Skeletal muscle tissue (tissue), 4 donors: ENCODE data around the gene ZNF80. TPM values are rescaled to one million over a fixed set of nuclear protein-coding genes. Genes with fewer than 3 reads are reported as not detected.
"Not testable (repeated sequence)": the region's sequence is repeated elsewhere in the genome, so short reads cannot be mapped to it uniquely, and the experiment has no call there.

Experiments
- H3K27ac ChIP-seq: one replicate; pipeline ENCODE4 v1.7.0; 2013; ENCODE audit warnings: mild to moderate bottlenecking, low read depth, low read length, inconsistent platforms
- H3K27me3 ChIP-seq, 3 donors: one replicate each; pipeline ENCODE4 v1.7.0; 2013; ENCODE audit warnings: low read length in 3 of 3; ENCODE audit not compliant: control insufficient read depth in 3 of 3, insufficient read depth in 3 of 3
- H3K36me3 ChIP-seq, 3 donors: one replicate each; pipeline ENCODE4 v1.7.0; 2013; ENCODE audit warnings: low read length in 3 of 3; ENCODE audit not compliant: control insufficient read depth in 3 of 3, insufficient read depth in 3 of 3
- H3K4me1 ChIP-seq, 3 donors: one replicate each; pipeline ENCODE4 v1.7.0; 2013; ENCODE audit warnings: low read length in 3 of 3, mild to moderate bottlenecking in 3 of 3; ENCODE audit not compliant: control insufficient read depth in 3 of 3, insufficient read depth in 3 of 3
- H3K4me3 ChIP-seq, 3 donors: one replicate each; pipeline ENCODE4 v1.7.0; 2013; ENCODE audit warnings: low read length in 3 of 3
- H3K9ac ChIP-seq, 3 donors: one replicate each; pipeline ENCODE4 v1.7.0; 2013; ENCODE audit warnings: low read length in 3 of 3, mild to moderate bottlenecking in 3 of 3, moderate library complexity in 2 of 3, low read depth in 1 of 3
- H3K9me3 ChIP-seq, 3 donors: one replicate each; pipeline ENCODE4 v1.7.0; 2013; ENCODE audit warnings: low read length in 3 of 3; ENCODE audit not compliant: control insufficient read depth in 3 of 3
- total RNA-seq: library from RNA; depleted of rRNA; stranded (reverse); fragments of >200 nt; gene quantifications from one replicate; pipeline ENCODE4 v1.2.3, GENCODE V29; 2014
- donor health status: Osteomylitis.

Gene ZNF80
- not detected for total RNA-seq

DNA sequence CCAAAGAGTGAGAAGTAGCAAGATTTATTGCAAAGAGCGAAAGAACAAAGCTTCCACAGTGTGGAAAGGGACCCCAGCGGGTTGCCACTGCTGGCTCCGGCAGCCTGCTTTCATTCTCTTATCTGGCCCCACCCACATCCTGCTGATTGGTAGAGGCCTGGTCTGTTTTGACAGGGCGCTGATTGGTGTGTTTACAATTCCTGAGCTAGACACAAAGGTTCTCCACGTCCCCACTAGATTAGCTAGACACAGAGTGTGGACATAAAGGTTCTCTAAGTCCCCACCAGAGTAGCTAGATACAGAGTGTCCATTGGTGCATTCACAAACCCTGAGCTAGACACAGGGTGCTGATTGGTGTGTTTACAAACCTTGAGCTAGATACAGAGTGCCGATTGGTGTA, at the start of gene ZNF80:
TSS of gene ZNF80 (minus strand) at position 101 of the 400 bp plus-strand sequence. CDS start 504 bp downstream, outside the sequence.
- H3K4me3 ChIP-seq, H3K36me3 ChIP-seq, H3K27ac ChIP-seq, H3K9ac ChIP-seq, H3K27me3 ChIP-seq, H3K4me1 ChIP-seq, H3K9me3 ChIP-seq: not testable (repeated sequence)

DNA sequence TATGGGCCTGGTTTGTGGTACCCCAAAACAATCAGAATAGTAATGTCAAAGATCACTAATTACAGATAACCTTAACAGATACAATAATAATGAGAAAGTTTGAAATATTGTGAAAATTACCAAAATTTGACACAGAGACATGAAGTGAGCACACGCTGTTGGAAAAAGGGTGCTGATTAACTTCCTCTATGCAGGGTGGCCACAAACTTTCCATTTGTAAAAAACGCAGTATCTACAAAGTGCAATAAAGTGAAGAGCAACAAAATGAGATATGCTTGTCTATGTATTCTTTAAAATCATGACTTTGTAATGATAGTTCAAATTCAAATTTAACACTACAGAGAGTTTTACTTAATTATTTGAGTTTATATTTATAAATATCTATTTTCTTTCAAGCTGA, 48.9 kb upstream of the ZNF80 start:
- H3K9ac ChIP-seq = no peak overlapping the region
- H3K9me3 ChIP-seq = no peaks in the 10 kb centered on the region
- H3K36me3 ChIP-seq = no peaks in the 10 kb centered on the region
- no peak overlapping the region for H3K27ac ChIP-seq
- no peaks in the 10 kb centered on the region for H3K27me3 ChIP-seq
- no peak overlapping the region for H3K4me3 ChIP-seq
- H3K4me1 ChIP-seq = no peaks in the 10 kb centered on the region

GRCh38 chr3:114285648-114286230, 48.4 kb upstream of the ZNF80 start:
- H3K9me3 ChIP-seq = no peaks in the 10 kb centered on the region
- no peak overlapping the region for H3K4me3 ChIP-seq
- H3K4me1 ChIP-seq = no peaks in the 10 kb centered on the region
- no peak overlapping the region for H3K9ac ChIP-seq
- no peaks in the 10 kb centered on the region for H3K27me3 ChIP-seq
- H3K27ac ChIP-seq = no peak overlapping the region
- no peaks in the 10 kb centered on the region for H3K36me3 ChIP-seq

DNA sequence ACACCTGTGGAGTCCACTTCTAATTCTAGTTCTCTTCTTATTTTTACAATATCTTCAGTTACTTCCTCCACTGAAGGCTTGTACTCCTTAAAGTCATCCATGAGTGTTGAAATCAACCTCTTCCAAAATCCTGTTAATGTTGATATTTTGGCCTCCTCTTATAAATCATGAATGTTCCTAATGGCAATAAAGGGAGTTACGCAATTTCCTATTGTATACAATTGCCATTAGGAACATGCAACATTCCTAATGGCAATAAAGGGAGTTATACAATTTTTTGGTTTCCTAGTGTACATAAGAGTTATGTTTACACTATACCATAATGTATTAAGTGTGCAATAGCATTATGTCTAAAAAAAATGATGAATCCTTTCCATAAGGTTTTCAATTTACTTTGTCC, 47.3 kb upstream of the ZNF80 start:
- no peaks in the 10 kb centered on the region for H3K4me1 ChIP-seq

GRCh38 chr3:114276856-114277255, 39.5 kb upstream of the ZNF80 start:
- H3K4me3 ChIP-seq, H3K27me3 ChIP-seq, H3K9me3 ChIP-seq, H3K9ac ChIP-seq, H3K27ac ChIP-seq, H3K4me1 ChIP-seq, H3K36me3 ChIP-seq: not testable (repeated sequence)

More for the DNA sequence above, 47.3 kb upstream of the ZNF80 start:
- H3K36me3 ChIP-seq = no peaks in the 10 kb centered on the region
- no peaks in the 10 kb centered on the region for H3K9me3 ChIP-seq
- H3K27me3 ChIP-seq = no peaks in the 10 kb centered on the region
- H3K27ac ChIP-seq = no peak overlapping the region
- no peak overlapping the region for H3K4me3 ChIP-seq
- H3K9ac ChIP-seq = no peak overlapping the region

DNA sequence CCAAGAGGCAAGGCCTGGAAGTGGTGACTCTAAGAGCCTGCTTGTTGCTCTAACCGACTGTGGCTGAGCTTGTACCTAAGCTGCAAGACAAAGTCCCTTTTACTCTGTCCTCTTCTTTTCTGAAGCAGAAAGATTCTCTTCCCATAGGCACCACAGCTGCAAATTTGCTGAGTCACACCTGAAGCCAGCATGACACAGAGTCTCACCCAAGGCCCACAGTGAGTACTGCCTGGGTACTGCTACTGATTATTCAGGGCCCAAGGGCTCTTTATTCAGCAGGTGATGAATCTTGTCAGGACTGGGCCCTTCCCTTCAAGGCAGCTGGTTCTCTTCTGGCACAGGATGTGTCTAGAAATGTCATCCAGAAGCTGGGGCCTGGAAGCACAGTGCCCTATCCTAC, 37.6 kb upstream of the ZNF80 start:
- Histone ChIP-seq H3K9ac (no peak overlapping the region), H3K4me3 (no peak overlapping the region), H3K4me1 (no peaks in the 10 kb centered on the region), H3K27ac (no peak overlapping the region), H3K9me3 (peaks cover 0 to 3% (median 0%) of the 10 kb centered on the region in 3 donors), H3K27me3 (no peaks in the 10 kb centered on the region), H3K36me3 (no peaks in the 10 kb centered on the region)

DNA sequence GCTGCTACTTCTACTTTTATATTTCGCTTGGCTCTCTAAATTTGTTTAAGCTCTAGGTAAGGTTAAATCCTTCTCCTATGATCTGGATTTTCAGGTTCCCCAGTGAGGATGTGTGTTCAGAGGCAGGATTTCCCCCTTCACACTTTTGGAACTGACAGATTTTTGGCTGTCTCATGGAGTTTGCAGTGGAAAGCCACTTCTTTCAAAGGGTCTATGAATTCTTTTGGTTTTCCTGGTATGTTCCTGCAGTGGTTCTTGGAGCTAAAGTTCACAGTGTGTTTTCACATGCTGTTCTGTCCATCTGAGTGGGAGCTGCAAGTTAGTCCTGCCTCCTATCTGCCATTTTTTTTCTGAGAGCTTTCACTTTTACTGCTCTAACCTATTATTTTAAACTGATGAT, 34.9 kb upstream of the ZNF80 start:
- Histone ChIP-seq H3K9me3 (peaks cover 0 to 3% (median 0%) of the 10 kb centered on the region in 3 donors), H3K4me3 (no peak overlapping the region), H3K4me1 (no peaks in the 10 kb centered on the region), H3K9ac (no peak overlapping the region), H3K27ac (no peak overlapping the region), H3K36me3 (no peaks in the 10 kb centered on the region), H3K27me3 (no peaks in the 10 kb centered on the region)

- Histone ChIP-seq H3K27ac (no peak overlapping the region), H3K4me1 (no peaks in the 10 kb centered on the region), H3K4me3 (peak overlapping the region in 1 of 3 donors; percentile 14), H3K9me3 (peaks cover 0 to 3% (median 3%) of the 10 kb centered on the region in 3 donors), H3K9ac (no peak overlapping the region), H3K27me3 (no peaks in the 10 kb centered on the region), H3K36me3 (no peaks in the 10 kb centered on the region)
These were observed 32.6 kb upstream of the ZNF80 start for GRCh38 chr3:114270019-114270418.

DNA sequence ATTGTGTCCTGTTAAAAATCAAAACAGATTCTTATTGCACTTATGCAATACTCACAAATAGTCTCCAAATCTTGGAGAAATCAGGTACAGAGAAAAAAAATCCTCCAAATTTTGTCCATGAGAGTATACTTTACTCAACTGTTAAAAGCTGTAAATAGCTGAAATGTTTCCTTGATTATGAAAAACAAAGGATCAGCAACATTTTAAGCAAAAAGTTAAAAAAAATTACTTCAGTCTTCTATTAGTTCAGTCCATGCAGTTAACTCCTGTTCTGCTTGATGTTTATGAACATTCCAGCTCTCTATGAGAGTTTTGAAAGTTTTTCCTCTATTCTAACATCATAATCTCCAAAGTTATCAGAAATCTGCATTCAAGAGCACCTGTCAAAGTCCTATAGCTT, 22.8 kb upstream of the ZNF80 start:
- no peak overlapping the region for H3K27ac ChIP-seq
- peaks cover 0 to 3% (median 0%) of the 10 kb centered on the region in 3 donors for H3K9me3 ChIP-seq
- no peaks in the 10 kb centered on the region for H3K36me3 ChIP-seq
- no peaks in the 10 kb centered on the region for H3K4me1 ChIP-seq
- H3K27me3 ChIP-seq = no peaks in the 10 kb centered on the region
- no peak overlapping the region for H3K4me3 ChIP-seq
- H3K9ac ChIP-seq = no peak overlapping the region

- H3K4me1 ChIP-seq = no peaks in the 10 kb centered on the region
These were observed 22.2 kb upstream of the ZNF80 start for GRCh38 chr3:114259566-114259965.

More at GRCh38 chr3:114259566-114259965, 22.2 kb upstream of the ZNF80 start:
- Histone ChIP-seq H3K9ac (no peak overlapping the region), H3K4me3 (no peak overlapping the region), H3K27ac (no peak overlapping the region), H3K27me3 (no peaks in the 10 kb centered on the region), H3K36me3 (no peaks in the 10 kb centered on the region), H3K9me3 (peaks cover 0 to 3% (median 0%) of the 10 kb centered on the region in 3 donors)
